NCI-H2171 (cell line): ENCODE data around the gene B4GALT7.
"Not testable (repeated sequence)": the region's sequence is repeated elsewhere in the genome, so short reads cannot be mapped to it uniquely, and the experiment has no call there.

ENCODE experiments used
- DNase-seq: peaks from one replicate; lab custom pipeline; 2025; lab: John Stamatoyannopoulos, UW

B4GALT7 gene, protein sequence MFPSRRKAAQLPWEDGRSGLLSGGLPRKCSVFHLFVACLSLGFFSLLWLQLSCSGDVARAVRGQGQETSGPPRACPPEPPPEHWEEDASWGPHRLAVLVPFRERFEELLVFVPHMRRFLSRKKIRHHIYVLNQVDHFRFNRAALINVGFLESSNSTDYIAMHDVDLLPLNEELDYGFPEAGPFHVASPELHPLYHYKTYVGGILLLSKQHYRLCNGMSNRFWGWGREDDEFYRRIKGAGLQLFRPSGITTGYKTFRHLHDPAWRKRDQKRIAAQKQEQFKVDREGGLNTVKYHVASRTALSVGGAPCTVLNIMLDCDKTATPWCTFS

DNA sequence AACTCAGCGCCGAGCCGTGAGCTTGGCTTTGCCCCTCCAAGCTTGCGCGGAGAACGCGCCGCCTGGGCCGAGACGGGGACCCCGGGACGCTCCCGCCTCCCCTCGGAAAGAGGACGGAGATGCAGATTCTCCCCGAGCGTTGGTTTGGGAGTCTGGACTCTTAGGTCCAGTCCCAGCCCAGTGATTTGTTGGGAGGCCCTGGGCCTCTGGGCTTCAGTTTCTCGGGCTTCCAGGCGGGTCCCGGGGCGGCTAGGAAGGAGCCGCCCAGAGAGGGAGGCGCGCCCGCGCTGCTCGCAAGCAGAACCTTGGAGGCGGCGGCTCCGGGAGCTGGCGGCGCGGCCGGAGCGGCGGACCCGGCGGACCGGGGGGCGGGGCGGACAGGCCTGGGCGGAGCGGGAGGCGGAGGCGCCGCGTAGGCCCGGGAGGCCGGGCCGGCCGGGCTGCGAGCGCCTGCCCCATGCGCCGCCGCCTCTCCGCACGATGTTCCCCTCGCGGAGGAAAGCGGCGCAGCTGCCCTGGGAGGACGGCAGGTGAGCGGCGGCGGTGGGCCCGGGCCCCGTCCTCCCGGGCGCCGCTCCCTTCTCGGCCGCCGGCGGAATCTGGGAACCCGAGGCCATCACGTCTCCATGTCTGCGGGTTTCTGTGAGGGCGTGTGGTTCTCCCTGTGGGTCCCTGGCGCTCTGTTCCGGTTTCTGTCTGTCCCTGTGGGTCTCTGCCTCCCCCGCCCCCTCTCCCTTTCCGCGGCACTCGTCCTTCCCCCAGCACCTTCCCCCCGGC, at the start of gene B4GALT7:
TSS of gene B4GALT7 (plus strand) at position 402 of the 777 bp plus-strand sequence. CDS start at position 481, 79 bp downstream.
- DNase-seq = peak; percentile 46

GRCh38 chr5:177552839-177553455, 47.0 kb upstream of the B4GALT7 start:
- DNase-seq = no peak

- DNase-seq = no peak
Observed at GRCh38 chr5:177553671-177554429, 46.1 kb upstream of the B4GALT7 start.

DNA sequence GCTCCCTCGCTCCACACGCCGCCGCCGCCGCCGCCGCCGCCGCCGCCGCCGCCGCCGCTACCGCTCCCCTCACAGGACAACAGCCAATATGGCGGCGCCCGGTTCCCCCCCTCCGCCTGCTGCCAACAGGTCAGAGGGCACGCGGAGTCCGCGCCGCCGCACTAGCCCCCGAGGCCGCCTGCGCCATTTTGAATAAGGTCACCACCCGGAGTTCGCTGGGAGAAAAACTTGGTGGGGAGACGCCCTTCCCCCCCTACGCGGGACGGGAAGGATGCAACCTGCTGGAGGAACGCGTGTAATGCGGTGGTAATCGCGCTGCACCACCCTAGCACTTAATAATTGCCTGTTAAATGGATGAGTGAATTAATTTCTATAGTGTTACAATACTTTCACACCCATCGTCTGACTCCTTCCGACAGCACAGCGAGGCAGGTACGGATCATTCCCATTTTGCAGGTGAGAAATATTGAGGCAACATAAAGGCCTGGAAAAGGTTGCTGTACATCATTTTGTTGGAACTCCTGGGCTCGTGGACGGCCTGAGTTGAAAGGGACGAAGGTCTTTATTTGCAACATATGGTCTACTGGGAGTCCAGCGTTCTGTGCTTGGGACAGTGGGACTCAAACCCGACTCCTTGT, 45.3 kb upstream of the B4GALT7 start, which contains the start of gene FAM193B:
TSS of gene FAM193B (minus strand) at position 90 of the 638 bp plus-strand sequence. CDS start 105 bp downstream, outside the sequence.
- DNase-seq = peak; percentile 79

- no peak for DNase-seq
Observed at GRCh38 chr5:177555228-177555627, 44.7 kb upstream of the B4GALT7 start.

GRCh38 chr5:177555665-177556064, 44.3 kb upstream of the B4GALT7 start:
- DNase-seq = no peak

- DNase-seq = no peak
Observed at GRCh38 chr5:177557041-177557647, 42.8 kb upstream of the B4GALT7 start.

- DNase-seq = no peak
Observed at GRCh38 chr5:177557796-177558195, 42.1 kb upstream of the B4GALT7 start.

DNA sequence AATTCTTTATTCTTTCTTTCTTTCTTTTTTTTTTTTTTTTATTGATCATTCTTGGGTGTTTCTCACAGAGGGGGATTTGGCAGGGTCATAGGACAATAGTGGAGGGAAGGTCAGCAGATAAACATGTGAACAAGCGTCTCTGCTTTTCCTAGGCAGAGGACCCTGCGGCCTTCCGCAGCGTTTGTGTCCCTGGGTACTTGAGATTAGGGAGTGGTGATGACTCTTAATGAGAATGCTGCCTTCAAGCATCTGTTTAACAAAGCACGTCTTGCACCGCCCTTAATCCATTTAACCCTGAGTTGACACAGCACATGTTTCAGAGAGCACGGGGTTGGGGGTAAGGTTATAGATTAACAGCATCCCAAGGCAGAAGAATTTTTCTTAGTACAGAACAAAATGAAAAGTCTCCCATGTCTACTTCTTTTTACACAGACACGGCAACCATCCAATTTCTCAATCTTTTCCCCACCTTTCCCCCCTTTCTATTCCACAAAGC, 40.4 kb upstream of the B4GALT7 start:
- DNase-seq = not testable (repeated sequence)

DNA sequence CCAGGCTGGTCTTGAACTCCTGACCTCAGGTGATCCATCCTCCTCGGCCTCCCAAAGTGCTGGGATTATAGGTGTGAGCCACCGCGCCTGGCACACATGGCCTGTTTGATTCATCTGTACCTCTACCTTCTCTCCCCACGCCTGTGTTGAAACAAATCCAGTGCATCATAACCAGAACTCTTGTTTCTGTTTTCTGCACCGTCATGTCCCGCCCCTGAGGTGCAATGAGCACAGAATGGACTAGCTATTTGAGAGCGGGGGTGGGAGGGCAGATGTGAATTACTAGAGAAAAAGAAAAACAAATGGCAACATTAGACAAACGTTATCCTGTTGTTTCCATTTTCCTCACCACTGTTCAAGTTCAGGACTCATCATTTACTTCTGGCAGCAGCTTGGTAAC, 34.9 kb upstream of the B4GALT7 start:
- no peak for DNase-seq

DNA sequence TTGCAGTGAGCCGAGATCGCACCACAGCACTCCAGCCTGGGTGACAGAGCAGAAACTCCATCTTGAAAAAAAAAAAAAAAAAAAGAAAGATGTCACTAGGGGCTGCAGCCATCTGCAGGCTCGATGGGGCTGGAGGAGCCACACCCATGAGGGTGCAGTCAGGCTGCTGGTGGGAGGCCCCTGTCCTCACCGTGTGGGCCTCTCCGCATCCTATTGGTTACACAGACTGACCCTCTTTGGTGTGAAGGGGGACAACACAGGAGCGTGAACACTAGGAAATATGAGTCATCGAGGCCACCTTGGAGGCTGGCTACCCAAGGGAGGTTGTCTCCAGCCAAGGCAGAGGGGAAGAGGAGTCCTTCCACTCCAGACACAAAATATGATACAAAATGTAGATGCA, 31.6 kb upstream of the B4GALT7 start:
- no peak for DNase-seq

GRCh38 chr5:177569894-177570293, 30.0 kb upstream of the B4GALT7 start:
- no peak for DNase-seq

- no peak for DNase-seq
Observed at GRCh38 chr5:177575488-177575887, 24.4 kb upstream of the B4GALT7 start.

DNA sequence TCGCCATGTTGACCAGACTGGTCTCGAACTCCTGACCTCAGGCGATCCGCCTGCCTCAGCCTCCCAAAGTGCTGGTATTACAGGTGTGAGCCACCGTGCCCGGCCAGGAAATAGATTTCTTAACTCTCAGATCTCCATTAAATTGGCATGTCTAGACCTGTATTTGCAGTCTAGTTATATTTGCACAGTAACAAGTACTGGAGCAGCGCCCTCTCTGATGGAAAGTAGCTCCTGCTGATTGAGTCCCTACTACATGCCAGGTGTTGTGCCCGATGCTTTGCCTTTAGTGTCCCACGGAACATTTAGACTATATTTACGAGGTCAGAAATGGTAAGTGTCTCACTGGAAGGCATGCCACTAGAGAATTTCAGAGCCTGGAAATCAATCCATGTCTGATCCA, 23.8 kb upstream of the B4GALT7 start:
- DNase-seq = no peak

DNA sequence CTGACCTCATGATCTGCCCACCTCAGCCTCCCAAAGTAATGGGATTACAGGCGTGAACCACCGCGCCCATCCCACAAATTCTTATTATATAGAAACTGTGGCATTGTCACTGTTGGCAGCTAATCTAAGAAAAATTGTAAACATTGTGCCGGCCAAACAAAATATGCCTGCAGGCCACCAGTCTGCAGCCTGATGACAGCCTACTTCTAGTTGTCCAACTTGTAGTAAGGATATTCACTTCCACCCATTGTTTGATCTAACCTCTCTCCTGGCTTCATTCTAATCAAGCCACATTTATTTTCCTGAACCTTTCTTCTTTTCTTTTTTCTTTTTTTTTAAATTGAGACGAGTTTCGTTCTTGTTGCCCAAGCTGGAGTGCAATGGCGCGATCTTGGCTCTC, 21.6 kb upstream of the B4GALT7 start:
- DNase-seq = no peak

- no peak for DNase-seq
Observed at GRCh38 chr5:177588413-177588909, 11.5 kb upstream of the B4GALT7 start.

DNA sequence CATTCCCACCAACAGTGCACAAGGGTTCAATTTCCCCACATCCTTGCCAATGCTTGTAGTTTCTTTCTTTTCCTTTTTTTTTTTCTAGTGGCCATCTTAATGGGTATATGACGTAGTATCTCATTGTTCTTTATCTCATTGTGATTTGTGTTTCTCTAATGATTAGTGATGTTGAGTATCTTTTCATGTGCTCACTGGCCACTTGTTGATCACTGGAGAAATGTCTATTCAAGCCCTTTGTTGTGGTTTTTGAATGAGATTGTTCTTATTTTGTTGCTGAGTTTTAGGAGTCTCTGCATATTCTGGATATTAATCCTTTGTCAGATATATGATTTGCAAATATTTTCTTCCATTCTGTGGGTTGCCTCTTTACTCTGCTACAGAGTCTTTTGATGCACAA, 9.5 kb upstream of the B4GALT7 start:
- DNase-seq = no peak

- no peak for DNase-seq
Observed at GRCh38 chr5:177591690-177592009, 8.3 kb upstream of the B4GALT7 start.

DNA sequence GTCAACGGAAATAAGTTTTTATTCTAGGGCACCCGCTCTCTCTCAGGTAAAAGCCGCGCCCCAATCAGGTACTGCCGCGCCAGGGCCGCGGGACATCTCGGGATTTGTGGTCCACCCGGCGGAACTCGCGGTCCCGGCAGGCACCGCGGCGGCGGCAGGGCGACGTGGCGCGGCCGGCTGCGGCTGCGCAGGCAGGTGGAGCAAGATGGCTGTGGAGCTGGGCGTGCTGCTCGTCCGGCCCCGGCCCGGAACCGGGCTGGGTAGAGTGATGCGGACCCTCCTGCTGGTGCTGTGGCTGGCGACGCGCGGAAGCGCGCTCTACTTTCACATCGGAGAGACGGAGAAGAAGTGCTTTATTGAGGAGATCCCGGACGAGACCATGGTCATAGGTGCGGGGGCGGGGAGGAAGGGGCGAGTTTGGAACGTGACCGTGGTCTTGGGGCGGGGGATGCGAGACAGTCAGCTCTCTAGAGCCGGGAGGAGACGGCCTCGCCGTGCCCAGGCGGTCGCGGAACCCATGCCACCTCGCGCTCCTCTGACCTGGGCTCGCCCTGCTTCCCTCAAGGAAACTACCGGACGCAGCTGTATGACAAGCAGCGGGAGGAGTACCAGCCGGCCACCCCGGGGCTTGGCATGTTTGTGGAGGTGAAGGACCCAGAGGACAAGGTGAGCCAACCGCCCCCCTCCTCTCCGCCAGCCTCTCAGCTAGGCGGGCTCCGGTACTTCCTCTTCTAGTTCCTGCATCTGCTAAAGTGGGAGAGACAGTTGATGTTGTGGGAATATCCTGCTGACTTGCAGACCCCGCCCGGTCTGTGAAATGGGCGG, 7.7 kb upstream of the B4GALT7 start, which contains the start of gene TMED9:
TSS of gene TMED9 (plus strand) at position 194 of the 825 bp plus-strand sequence. CDS start at position 206, 12 bp downstream.
- peak; percentile 64 for DNase-seq

DNA sequence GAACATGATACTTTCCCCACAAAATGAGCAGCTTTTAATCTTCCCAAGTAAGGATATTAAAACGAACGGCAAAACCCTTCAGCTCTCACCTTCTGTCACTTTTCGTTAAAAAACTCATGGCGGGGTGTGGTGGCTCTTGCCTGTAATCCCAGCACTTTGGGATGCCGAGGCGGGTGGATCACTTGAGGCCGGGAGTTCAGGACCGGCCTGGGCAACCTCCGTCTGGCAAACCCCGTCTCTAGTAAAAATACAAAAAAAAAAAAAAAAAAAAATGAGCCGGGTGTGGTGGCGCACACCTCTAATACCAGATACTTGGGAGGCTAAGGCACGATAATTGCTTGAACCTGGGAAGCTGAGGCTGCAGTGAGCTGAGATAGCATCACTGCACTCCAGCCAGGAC, 7.0 kb upstream of the B4GALT7 start:
- DNase-seq = no peak
